Measurements from ENCODE around the gene ACAD10. TPM values are rescaled to one million over a fixed set of nuclear protein-coding genes. Genes with fewer than 3 reads are reported as not detected.
"Not testable (repeated sequence)": the region's sequence is repeated elsewhere in the genome, so short reads cannot be mapped to it uniquely, and the experiment has no call there.

The ACAD10 gene
- total RNA-seq, 1 donor from 2014 or later, result 57.0 TPM

DNA sequence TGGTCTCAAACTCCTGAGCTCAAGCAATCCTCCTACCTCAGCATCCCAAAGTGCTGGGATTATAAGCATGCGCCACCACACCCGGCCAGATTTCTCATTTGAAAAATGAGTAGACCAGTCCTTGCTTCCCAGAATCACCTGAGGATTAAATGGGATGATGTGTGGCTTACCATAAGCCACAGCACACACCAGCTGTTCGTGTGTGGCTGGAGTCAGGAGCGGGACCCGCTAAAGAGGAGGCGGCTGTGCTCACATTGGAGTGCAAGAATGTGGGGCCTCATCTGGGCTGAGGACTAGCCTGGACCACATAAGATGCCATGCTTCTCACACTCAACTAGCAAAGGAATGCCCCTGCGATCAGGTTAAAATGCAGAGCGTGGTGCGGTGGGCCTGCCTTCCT is 74.1 kb downstream of the ACAD10 start:
- H3K36me3 Mint-ChIP-seq, result peaks cover 3% of the 10 kb centered on the region
- H3K27me3 Mint-ChIP-seq (ENCODE audit: low read depth), result peaks cover under 1% of the 10 kb centered on the region
- H3K4me3 Mint-ChIP-seq, result no peak overlapping the region
- TF ChIP-seq, protein P1, sequence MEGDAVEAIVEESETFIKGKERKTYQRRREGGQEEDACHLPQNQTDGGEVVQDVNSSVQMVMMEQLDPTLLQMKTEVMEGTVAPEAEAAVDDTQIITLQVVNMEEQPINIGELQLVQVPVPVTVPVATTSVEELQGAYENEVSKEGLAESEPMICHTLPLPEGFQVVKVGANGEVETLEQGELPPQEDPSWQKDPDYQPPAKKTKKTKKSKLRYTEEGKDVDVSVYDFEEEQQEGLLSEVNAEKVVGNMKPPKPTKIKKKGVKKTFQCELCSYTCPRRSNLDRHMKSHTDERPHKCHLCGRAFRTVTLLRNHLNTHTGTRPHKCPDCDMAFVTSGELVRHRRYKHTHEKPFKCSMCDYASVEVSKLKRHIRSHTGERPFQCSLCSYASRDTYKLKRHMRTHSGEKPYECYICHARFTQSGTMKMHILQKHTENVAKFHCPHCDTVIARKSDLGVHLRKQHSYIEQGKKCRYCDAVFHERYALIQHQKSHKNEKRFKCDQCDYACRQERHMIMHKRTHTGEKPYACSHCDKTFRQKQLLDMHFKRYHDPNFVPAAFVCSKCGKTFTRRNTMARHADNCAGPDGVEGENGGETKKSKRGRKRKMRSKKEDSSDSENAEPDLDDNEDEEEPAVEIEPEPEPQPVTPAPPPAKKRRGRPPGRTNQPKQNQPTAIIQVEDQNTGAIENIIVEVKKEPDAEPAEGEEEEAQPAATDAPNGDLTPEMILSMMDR (IDR thresholded peaks at IDR 0.05; ENCODE audit: unreplicated experiment), result no peak
- no peak for DNase-seq (ENCODE audit: low spot score in 2 of 2, unreplicated experiment in 2 of 2)
- H3K4me1 Mint-ChIP-seq, result peaks cover 11% of the 10 kb centered on the region
- no peaks in the 10 kb centered on the region for H3K9me3 Mint-ChIP-seq
- H3K27ac Mint-ChIP-seq, result no peak overlapping the region

DNA sequence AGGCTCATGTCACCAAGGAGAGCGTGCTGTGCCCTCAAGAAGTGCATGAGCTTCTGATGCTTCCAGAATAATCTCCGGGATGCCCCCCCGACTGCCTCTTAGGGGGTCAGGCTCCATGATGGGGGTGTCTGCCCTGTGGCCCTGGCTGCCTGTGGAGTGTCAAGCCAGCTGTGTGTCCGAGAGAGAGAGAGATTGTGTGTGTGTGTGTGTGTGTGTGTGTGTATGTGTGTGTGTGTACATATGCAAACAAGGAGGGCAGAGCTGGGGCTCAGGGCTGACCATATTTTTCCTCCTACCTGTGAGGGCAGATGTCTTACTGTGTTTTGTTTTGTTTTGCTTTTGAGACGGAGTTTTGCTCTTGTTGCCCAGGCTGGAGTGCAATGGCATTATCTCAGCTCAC is 75.2 kb downstream of the ACAD10 start:
- no peak for DNase-seq (ENCODE audit: low spot score in 2 of 2, unreplicated experiment in 2 of 2)
- peaks cover 11% of the 10 kb centered on the region for H3K4me1 Mint-ChIP-seq
- H3K9me3 Mint-ChIP-seq, result no peaks in the 10 kb centered on the region
- no peak overlapping the region for H3K27ac Mint-ChIP-seq
- peaks cover 2% of the 10 kb centered on the region for H3K27me3 Mint-ChIP-seq (ENCODE audit: low read depth)
- TF ChIP-seq, protein P1 (IDR thresholded peaks at IDR 0.05; ENCODE audit: unreplicated experiment), result no peak
- H3K4me3 Mint-ChIP-seq, result no peak overlapping the region
- no peaks in the 10 kb centered on the region for H3K36me3 Mint-ChIP-seq

DNA sequence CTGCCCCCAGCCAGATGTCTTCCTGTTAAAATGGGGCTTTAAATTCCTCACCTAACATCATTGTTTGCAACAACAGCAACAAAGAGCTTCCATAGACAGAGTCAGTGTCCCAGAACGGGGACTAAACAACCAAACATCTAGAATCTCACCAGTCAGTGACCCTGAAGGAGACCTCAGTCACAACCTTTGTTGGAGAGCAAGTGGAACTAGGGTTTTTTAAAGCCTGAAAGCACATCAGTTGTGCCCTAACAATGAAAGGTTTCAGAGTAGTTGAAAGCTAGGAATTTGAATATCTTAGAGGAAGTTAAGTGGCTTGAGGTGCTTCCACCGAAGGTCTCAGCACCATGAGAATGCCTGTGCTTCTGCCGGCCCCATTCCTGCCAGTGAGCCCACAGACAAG is 75.9 kb downstream of the ACAD10 start:
- Mint-ChIP-seq H3K4me3 (no peak overlapping the region), H3K27me3 (ENCODE audit: low read depth) (peaks cover 2% of the 10 kb centered on the region), H3K4me1 (peaks cover 14% of the 10 kb centered on the region), H3K27ac (no peak overlapping the region), H3K36me3 (no peaks in the 10 kb centered on the region), H3K9me3 (no peaks in the 10 kb centered on the region)
- no peak for DNase-seq (ENCODE audit: low spot score in 2 of 2, unreplicated experiment in 2 of 2)
- TF ChIP-seq, protein P1 (IDR thresholded peaks at IDR 0.05; ENCODE audit: unreplicated experiment), result no peak

DNA sequence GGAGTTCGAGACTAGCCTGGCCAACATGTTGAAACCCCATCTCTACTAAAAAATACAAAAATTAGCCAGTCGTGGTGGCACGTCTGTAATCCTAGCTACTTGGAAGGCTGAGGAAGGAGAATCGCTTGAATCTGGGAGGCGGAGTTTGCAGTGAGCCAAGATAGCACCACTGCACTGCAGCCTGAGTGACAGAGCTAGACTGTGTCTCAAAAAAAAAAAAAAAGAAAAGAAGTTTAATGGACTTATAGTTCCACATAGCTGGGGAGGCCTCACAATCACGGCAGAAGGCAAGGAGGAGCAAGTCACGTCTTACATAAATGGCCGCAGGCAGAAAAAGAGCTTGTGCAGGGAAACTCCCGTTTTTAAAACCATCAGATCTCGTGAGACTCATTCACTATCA is 77.7 kb downstream of the ACAD10 start:
- DNase-seq (ENCODE audit: low spot score in 2 of 2, unreplicated experiment in 2 of 2); H3K27ac Mint-ChIP-seq; H3K36me3 Mint-ChIP-seq; H3K9me3 Mint-ChIP-seq; H3K4me3 Mint-ChIP-seq; H3K27me3 Mint-ChIP-seq (ENCODE audit: low read depth): not testable (repeated sequence)
- H3K4me1 Mint-ChIP-seq, result peaks cover 15% of the 10 kb centered on the region

DNA sequence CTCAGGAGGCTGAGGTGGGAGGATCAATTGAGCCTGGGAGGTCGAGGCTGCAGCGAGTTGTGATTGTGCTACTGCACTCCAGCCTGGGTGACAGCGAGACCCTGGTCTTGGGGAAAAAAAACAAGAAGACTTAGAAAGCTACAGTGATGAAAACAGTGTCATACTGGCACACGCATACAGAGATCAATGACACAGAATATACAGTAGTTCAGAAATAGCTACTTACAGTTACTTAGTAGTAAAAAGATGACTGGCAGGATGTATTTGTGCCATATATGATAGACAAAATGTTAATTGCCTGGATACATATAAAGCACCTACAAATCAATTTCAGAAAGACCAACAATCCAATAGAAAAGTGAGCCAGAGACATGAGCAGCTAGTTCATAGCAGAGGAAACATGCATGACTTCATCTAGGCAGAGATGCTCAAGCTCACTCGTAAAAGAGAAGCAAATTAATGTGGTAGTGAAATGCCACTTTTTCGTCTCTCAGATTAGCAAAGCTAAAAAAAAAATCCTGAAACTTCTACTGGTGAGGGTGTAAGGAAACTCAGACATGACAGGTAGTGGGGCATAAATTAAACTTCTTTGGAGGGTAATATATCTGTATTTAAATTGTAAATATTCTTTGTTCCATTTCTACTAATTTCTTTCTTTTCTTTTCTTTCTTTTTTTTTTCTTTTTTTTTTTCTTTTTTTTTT is 78.4 kb downstream of the ACAD10 start:
- Mint-ChIP-seq H3K27me3 (ENCODE audit: low read depth) (peaks cover 2% of the 10 kb centered on the region), H3K4me3 (no peak overlapping the region), H3K4me1 (peaks cover 15% of the 10 kb centered on the region), H3K27ac (no peak overlapping the region), H3K36me3 (no peaks in the 10 kb centered on the region), H3K9me3 (no peaks in the 10 kb centered on the region)
- TF ChIP-seq, protein P1 (IDR thresholded peaks at IDR 0.05; ENCODE audit: unreplicated experiment), result no peak
- DNase-seq (ENCODE audit: low spot score in 2 of 2, unreplicated experiment in 2 of 2), result no peak

DNA sequence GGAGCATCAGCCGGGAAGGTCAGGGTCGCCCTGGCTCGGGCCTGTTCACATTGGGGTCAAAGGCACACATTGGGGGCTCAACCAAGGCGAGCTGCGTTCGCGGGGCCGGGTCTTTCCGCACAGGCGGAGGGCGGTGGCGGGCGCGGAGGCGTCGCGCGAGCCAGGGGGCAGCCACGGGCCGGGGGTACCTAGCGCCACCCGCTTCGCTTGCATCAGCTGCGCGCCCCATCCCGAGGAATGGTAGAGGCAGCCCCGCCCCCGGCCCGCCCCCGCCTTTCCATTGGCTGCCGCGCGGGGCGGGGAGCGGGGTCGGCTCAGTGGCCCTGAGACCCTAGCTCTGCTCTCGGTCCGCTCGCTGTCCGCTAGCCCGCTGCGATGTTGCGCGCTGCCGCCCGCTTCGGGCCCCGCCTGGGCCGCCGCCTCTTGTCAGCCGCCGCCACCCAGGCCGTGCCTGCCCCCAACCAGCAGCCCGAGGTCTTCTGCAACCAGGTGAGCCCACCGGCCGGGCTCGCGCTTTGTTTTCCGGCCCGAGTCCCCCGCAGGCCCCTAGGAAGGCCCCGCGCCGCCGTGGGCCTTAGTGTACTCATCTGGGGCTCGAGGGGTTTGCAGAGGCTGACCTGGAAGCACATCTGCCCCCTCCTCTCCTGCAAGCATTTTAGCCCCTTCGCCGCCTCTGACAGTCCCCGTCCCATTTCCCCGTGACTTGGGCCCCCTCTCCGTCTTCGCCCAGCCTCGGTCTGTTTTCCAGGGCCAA is 80.9 kb downstream of the ACAD10 start, which contains the start of gene ALDH2:
ALDH2 (plus strand) TSS at position 326 of the 754 bp plus-strand sequence; CDS start at position 376, 50 bp downstream.
- peak; percentile 53 to 57 for DNase-seq (ENCODE audit: low spot score in 2 of 2, unreplicated experiment in 2 of 2)
- H3K4me1 Mint-ChIP-seq, result peaks cover 15% of the 10 kb centered on the region
- H3K27ac Mint-ChIP-seq, result peak within 1 kb of the TSS; percentile 65
- no peaks in the 10 kb centered on the region for H3K9me3 Mint-ChIP-seq
- TF ChIP-seq, protein P1 (IDR thresholded peaks at IDR 0.05; ENCODE audit: unreplicated experiment), result no peak
- no peaks in the 10 kb centered on the region for H3K36me3 Mint-ChIP-seq
- H3K4me3 Mint-ChIP-seq, result peak within 1 kb of the TSS; percentile 88
- H3K27me3 Mint-ChIP-seq (ENCODE audit: low read depth), result peaks cover 2% of the 10 kb centered on the region

Measured in mesothelial cell of epicardium (in vitro differentiated cells).